GM12874 (cell line): ENCODE results near the gene EIF3B.

ENCODE experiments used
- TF ChIP-seq, protein P1 (sequence below): IDR thresholded peaks from 2 replicates; pipeline ENCODE4 v1.5.1; 2011; ENCODE audit warnings: low read depth, mild to moderate bottlenecking, control low read depth, low read length, moderate library complexity; ENCODE audit not compliant: insufficient read depth

EIF3B gene

DNA sequence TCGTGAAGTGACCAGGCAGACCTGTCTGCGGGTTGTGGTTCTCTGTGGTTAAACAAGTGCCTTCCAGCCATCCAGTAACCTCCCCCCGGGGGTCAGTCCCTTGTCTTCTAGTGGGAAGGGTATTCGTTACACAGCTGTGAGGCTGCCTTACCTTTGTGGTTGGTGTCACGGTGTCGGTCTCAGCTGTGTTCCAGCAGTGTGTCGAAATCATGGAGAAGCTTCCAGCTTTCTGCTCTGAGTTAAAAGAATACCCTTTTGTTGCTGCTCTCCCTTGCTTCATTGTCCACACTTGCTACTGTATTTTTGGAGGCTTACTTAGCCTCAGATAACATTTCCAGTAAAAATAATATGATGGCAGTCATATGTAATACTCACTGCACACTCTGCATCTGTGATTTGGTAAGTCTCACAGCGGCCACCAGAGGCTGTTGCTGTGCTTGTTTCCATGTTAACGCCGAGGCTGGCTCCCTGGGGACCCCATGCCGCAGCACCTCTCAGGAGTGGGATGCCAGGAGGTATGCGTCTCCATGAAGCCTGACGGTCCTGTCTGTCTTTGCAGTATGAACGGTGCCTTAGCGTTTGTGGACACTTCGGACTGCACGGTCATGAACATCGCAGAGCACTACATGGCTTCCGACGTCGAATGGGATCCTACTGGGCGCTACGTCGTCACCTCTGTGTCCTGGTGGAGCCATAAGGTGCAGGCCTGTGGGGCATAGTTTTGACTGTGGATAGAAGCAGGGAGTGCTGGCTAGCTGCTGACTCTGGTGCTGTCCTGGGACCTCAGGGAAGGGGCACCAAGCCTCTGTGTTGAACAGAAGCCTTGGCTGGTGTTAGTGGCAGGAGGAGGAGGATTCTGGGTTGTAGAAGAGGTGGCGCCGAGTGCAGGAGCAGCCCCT is 20.5 kb downstream of the EIF3B start:
- TF ChIP-seq, protein P1, sequence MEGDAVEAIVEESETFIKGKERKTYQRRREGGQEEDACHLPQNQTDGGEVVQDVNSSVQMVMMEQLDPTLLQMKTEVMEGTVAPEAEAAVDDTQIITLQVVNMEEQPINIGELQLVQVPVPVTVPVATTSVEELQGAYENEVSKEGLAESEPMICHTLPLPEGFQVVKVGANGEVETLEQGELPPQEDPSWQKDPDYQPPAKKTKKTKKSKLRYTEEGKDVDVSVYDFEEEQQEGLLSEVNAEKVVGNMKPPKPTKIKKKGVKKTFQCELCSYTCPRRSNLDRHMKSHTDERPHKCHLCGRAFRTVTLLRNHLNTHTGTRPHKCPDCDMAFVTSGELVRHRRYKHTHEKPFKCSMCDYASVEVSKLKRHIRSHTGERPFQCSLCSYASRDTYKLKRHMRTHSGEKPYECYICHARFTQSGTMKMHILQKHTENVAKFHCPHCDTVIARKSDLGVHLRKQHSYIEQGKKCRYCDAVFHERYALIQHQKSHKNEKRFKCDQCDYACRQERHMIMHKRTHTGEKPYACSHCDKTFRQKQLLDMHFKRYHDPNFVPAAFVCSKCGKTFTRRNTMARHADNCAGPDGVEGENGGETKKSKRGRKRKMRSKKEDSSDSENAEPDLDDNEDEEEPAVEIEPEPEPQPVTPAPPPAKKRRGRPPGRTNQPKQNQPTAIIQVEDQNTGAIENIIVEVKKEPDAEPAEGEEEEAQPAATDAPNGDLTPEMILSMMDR: no peak

DNA sequence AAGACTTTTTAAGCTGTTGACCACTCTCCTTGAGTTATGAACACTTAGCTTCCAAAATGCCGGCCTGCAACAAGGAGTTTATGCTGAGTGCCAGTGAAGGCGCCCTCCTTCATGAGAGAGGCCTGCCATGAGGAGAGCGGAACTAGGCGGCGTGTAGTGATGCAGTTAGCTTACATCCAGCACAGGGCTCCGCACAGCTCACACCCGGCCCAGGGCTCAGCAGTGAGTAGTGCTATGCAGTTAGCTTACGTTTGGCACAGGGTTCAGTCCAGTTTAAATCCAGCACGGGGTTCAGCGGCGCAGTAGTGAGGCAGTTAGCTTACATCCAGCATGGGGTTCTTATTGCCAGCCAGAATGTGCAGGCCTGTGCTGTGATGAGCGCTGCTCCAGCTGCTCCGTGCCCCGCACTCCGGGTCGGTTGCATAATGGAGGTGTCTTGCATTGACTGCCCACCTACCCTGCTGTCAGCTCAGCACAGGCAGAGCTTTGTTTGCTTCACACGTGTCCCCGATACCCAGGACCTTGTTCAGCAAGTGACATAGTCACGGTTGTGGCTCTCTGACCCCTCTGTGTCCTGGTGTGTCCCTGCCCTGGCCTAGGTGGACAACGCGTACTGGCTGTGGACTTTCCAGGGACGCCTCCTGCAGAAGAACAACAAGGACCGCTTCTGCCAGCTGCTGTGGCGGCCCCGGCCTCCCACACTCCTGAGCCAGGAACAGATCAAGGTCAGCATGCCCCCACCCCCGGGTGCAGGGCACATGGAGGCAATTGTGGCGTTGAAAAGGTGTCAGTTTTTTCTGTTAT is 21.9 kb downstream of the EIF3B start:
- TF ChIP-seq, protein P1: no peak

DNA sequence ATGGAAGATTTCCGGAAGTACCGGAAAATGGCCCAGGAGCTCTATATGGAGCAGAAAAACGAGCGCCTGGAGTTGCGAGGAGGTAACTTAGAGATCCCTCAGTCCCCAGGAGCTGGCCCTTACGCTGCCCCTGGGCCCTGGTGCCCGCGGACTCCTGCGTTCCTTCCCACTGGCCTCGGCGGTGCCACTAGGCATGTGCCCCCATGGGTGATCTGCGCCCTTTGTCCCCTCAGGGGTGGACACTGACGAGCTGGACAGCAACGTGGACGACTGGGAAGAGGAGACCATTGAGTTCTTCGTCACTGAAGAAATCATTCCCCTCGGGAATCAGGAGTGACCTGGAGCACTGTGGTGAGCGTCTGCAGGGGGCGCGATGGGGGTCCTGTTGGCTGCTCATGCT is 24.5 kb downstream of the EIF3B start:
- TF ChIP-seq, protein P1: no peak

DNA sequence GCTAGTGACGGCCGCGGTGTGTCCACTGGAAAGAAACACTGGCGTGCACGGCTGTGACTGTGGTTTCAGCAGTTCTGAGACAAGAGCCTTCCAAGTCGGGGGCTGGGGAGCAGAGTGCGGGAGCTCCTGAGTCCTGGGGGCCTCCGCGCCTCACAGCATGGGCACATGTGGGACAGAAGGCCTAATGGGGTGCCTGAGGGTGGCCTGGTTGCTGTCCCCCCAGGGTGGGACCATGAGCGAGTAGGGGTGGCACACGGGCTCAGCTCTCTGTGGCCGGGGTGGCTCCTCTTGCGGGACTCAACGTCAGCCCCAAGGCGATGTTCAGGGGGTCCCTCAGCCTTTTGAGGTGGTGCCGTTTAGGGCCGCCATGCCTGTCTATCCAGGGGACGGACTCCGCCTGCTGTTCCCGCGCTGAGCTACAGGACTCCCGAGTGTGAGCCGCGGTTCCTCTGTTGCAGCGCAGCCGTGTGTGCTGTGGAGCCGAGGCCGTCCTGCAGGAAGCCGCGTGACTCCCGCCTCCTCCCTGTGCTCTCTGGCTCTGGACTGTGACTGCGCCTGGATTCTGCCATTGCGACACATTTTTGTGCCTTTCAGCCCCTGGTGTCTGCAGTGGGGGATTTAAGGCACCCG is 25.3 kb downstream of the EIF3B start:
- TF ChIP-seq, protein P1: no peak

DNA sequence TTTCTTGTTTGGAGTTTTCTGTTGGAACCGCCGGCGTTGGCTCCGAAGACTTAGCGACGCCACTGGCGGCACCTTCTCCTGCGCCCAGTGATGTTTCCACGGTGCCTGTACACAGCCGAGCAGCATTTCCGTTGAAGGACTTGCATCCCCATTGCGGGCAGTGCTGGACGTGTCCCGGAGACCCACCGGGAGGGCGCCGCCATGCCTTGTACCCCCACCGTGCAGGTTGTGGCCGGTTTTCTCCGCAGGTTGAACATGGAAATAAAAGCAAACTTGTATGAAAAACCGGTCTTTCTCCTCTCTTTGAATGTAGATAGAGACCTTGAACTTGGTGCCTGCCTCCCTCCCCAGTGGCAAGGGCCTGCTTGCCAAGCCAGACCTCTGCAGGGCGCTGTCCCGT is 25.8 kb downstream of the EIF3B start:
- TF ChIP-seq, protein P1: no peak

DNA sequence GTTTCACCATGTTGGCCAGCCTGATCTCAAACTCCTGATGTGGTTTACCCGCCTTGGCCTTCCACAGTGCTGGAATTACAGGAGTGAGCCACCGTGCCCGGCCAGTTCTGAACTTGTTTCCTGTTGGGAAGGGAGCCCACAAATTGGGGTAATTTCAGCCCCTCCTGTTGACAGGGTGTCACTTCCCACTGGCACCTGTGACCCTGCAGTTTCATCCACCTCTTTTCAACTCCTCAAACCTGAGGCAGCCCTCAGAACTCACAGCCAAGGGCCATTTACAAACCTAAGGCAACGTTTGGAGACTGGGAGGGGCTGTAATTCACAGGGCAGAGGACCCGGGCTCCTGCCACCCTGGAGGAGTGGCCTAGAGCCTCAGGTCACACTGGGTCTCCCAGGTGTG is 26.6 kb downstream of the EIF3B start:
- TF ChIP-seq, protein P1: no peak

DNA sequence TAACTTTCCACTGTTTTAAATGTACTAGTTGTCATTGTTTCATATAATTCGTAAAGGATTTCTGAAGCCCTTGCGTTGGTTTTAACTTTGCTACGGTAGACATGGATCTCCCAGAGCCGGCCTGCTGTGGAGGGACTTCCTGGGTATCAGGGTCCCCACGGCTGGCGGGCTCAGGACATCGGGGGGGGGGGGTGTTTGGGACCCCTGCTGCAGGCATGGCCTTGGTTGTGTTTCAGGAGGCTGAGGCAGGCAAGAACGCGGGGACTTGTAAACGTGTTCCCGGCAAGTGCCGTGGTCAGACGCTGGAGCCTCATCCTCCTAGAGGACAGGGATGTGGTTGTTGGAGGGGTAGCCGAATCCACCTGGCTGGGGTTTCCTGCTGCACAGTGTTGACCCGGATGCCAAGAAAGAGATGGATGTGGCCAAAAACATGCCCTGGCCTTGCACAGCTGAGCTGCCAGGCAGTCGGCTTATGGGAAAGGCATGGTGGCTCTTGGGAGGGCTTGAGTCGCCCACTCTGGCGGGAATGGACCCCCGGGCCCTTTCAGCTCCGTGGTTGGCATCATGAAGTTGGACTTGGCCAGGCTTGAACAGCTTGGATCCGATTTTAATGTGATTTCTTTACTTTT is 27.4 kb downstream of the EIF3B start:
- TF ChIP-seq, protein P1: no peak
